GM20431 (cell line): ENCODE measurements around the gene ZNF106.

Experiments used
- in situ Hi-C: fragments of 300-500 bp; cut with MseI, MboI; formaldehyde crosslinking; loops from one replicate; pipeline ENCODE4 v1.15.0; 2020; ENCODE audit warnings: low sequenced_read_pairs; ENCODE audit not compliant: unreplicated experiment

The ZNF106 gene

DNA sequence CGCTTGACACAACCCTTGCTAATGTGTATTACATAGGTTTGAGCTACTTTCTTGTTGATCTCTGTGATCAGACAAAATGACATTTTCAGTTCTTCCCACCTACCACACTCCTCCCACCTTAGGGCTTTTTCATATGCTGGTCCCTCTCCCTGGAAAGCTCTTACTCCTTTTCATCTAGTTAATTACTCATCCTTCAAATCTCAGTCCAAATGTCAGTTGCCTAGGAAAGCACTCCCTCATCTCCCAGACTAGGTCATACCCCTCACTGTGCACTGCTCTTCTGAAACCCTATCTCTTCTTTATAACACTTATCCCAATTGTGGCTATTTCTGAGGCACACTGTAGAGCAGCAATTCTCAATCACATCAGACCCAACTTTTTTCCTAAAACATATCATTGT is 7.3 kb downstream of the ZNF106 start:
- in situ Hi-C loops: no loop called here

DNA sequence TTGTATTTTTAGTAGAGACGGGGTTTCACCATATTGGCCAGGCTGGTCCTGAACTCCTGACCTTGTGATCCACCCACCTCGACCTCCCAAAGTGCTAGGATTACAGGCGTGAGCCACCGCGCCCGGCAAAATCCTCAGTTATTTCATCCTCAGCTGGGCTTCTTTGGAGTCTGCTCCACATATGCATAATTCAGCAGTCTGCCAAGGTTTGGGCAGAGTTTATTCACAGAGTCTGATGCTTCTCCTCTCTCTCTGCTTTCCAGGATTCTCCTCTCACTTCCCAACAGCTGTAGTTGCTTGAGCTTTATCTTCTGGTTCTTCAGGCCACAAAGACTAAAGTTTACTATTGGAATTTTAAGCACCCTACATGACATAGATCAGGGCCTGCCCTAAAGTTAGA is 8.2 kb downstream of the ZNF106 start:
- in situ Hi-C loops: no loop called here

DNA sequence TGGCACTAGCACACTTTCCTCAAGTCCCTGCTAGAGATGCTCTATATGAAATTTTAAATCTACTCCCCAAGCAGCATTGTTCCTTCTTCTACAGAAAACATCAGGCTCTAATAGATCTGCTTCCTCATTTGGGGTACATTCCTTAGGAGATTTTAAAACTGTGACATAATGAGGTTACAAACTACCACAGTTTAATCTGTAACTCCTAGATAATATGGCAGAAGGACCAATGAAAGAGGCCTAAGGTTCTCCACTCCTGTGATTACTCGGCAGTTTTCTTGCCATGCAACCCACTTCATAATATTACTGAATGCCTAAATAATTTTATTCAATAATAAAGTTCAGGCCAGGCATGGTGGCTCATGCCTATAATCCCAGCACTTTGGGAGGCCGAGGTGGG is 16.1 kb downstream of the ZNF106 start:
- in situ Hi-C loops: no loop called here

GRCh38 chr15:42471002-42471401 is 19.9 kb downstream of the ZNF106 start:
- in situ Hi-C loops: no loop called here

GRCh38 chr15:42465520-42466259 is 25.3 kb downstream of the ZNF106 start:
- in situ Hi-C loops: no loop called here

DNA sequence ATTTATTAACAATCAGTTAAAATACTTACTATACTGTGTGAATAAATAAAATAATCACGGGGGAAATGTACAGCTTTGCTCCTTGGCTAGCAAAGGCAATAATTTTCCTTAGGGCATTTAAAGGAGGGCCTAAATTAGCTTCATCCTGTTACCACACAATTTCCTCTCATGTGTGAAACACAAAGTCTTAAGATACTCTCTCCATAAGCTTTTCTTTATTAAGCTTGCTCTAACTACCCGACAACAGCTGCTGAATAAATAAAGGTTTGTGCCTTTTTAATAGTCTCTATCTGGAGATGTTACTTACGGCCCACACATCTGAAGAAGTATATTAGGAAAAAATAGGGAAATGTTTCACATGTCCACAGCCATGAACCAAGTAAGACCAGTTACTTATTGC is 29.7 kb downstream of the ZNF106 start:
- in situ Hi-C loops: no loop called here

- in situ Hi-C loops: no loop called here
These were observed 33.2 kb downstream of the ZNF106 start for GRCh38 chr15:42457445-42458442.

DNA sequence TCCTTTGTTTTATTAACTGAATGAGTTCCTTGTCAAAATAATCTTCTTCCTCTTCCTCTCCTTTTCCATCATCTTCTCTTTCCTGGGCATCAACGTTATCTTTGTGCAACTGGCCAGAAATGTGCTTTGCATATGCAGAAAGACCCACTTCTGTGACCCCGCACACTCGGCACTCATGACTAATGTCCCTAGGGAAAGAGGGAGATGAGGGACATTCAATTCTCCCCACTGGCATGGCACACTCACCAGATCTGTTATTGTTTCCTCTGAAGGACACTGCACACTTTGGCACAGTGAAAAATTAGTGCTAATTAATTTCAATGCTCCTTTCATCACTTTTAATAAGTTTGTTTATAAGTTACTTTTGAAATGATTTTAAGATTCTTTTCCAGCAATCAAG is 34.0 kb downstream of the ZNF106 start:
- in situ Hi-C loops: no loop called here

- in situ Hi-C loops: no loop called here
These were observed 34.4 kb downstream of the ZNF106 start for GRCh38 chr15:42456531-42456930.

GRCh38 chr15:42453826-42454225 is 37.1 kb downstream of the ZNF106 start:
- in situ Hi-C loops: no loop called here

- in situ Hi-C loops: no loop called here
These were observed 40.5 kb downstream of the ZNF106 start for GRCh38 chr15:42450425-42450790.

DNA sequence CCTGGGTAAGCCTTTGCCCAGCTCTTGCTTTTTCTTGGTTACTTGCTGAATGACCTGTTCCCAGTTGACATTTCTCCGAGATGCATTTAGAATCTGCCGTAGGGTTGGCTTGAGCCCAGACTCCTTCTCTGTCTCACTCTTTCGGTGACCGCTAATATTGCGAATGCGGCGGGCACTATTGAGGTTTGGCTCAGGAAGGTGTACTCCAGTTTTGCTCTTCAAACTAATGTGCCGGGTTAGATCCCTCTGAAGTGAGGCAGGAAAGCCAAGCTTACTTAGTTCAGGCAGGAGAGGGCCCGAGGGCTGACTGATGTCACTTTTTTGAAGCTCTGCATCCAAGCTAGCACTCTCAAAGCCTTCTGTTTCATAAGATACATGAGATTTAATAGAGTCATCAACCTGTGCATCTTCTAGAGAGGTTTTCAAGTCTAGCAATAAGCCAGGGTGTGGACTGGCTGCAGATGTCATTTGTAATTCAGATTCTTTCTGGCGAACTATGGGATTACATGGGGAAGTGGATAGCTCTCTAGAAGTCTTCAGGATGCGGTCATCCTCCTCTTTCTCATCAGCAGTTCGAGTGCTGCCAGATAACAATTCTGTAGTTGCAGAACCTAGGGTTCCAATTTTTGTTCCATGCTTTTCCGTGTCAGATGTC is 41.0 kb downstream of the ZNF106 start:
- in situ Hi-C loops: no loop called here

GRCh38 chr15:42448281-42448680 is 42.7 kb downstream of the ZNF106 start:
- in situ Hi-C loops: no loop called here

GRCh38 chr15:42447599-42447998 is 43.3 kb downstream of the ZNF106 start:
- in situ Hi-C loops: no loop called here

DNA sequence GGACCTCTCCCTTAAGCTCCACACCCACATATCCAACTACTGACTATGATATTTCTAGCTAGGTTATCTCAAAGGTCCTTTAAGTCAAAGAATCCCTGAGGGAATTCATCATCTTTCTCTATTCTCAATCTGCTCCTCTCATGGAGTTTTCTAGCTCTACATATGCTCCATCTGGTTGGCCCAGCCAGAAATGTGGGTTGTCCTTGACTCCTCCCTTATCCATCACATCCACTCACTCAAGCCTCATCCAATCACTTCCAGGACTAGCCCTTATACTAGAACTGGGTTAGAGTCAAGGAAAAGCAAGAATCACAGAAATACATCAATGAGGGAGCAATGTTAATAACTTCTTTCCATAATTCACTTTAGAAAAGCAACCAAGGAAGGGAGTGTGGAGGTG is 45.4 kb downstream of the ZNF106 start:
- in situ Hi-C loops: no loop called here

DNA sequence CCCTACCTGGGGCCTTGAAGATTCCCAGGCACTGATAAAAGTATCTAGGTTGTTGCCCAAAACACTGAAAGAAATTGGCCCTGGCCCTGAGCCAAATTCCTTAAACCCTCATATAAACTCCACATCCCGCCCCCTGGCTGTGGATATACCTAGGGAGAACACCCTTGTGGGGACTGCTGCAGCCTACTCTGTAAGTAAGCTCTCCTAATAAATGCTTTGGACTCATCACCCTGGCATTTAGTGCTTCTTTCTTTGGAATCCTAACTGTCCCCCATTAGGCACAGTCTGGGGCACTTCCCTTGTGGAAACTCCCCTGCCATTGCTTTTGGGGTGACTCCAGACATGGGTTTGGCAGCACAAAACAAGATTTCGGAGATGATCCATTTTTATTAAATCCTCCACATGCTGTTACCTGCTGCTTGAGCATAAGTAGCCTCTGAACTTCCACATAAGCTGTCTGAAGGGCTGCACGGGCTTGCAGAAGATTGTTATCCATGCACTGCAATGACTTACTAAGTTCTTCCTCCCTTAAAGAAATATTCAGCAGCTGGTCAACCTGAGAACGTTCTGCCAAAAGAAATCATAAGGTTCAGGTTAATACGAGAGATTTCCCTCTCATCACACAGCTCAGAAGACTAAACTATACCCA is 46.4 kb downstream of the ZNF106 start:
- in situ Hi-C loops: no loop called here

- in situ Hi-C loops: no loop called here
These were observed 63.3 kb downstream of the ZNF106 start for GRCh38 chr15:42427429-42428223.

DNA sequence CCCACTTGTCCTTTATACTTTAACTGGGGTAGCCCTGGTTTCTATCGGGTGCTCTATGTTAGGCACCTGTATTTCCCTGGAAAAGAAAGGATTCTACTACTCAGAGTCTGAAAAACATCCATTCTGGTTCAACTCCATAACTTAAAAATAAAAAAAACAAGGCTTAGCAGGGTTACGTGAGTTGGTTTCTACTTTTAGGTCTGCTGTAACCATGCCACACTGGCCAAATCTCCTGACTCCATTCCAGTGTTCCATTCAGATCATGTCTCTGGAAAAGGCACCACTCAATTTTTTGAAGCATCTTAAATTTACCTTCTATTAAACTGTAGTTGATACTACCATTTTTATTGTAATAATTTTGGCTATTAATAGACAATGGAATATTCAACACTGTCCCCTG is 69.6 kb downstream of the ZNF106 start:
- in situ Hi-C loops: no loop called here

- in situ Hi-C loops: no loop called here
These were observed 71.6 kb downstream of the ZNF106 start for GRCh38 chr15:42419369-42419768.

DNA sequence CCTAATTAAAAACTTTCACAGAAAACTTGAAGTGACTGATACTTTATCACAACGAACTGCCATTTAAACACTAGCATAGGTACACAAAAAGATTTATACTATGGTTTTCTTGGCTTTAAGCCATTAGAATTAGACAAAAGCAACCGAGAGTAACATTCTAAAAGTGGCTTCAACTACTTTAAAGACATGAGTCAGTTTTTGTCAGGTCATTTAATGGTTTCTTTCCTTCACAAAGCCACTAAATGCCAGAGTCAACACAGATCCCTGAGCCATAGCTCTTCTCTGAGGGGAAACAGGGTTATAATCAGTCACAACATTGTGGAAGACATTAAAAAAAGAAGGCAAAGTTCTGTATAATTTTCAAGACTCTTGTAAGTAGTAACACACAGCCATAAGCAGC is 77.0 kb downstream of the ZNF106 start:
- in situ Hi-C loops: no loop called here
